Parathyroid adenoma (tissue), 2 donors: Measurements from ENCODE around the gene SLC35E2B.
"Not testable (repeated sequence)": the region's sequence is repeated elsewhere in the genome, so short reads cannot be mapped to it uniquely, and the experiment has no call there.

ENCODE experiments used
- H2AFZ ChIP-seq: fragments of 300-600 bp; sonication (generic); one replicate; pipeline ENCODE4 v1.7.0; 2017; ENCODE audit warnings: antibody characterized with exemption, mild to moderate bottlenecking
- H3K27ac ChIP-seq: fragments of 300-600 bp; sonication (generic); one replicate; pipeline ENCODE4 v1.7.0; 2017
- H3K27me3 ChIP-seq: fragments of 300-600 bp; sonication (generic); one replicate; pipeline ENCODE4 v1.7.0; 2017; ENCODE audit warnings: low read length; ENCODE audit not compliant: control insufficient read depth, insufficient read depth
- H3K36me3 ChIP-seq: fragments of 300-600 bp; sonication (generic); one replicate; pipeline ENCODE4 v1.7.0; 2017; ENCODE audit warnings: low read length; ENCODE audit not compliant: control insufficient read depth, insufficient read depth
- H3K4me1 ChIP-seq: fragments of 300-600 bp; sonication (generic); one replicate; pipeline ENCODE4 v1.7.0; 2017; ENCODE audit warnings: control low read depth
- H3K4me2 ChIP-seq: fragments of 300-600 bp; sonication (generic); one replicate; pipeline ENCODE4 v1.7.0; 2017; ENCODE audit warnings: low read length
- H3K4me3 ChIP-seq: fragments of 300-600 bp; sonication (generic); one replicate; pipeline ENCODE4 v1.7.0; 2017; ENCODE audit warnings: low read depth, low read length
- H3K79me2 ChIP-seq: fragments of 300-600 bp; sonication (generic); one replicate; pipeline ENCODE4 v1.7.0; 2017; ENCODE audit warnings: control low read depth
- H3K9ac ChIP-seq: fragments of 300-600 bp; sonication (generic); one replicate; pipeline ENCODE4 v1.7.0; 2017; ENCODE audit warnings: mild to moderate bottlenecking
- H3K9me3 ChIP-seq: fragments of 300-600 bp; sonication (generic); one replicate; pipeline ENCODE4 v1.7.0; 2017; ENCODE audit warnings: low read length; ENCODE audit not compliant: control insufficient read depth
- TF ChIP-seq, protein P1 (sequence below): fragments of 300-600 bp; sonication (generic); IDR thresholded peaks from one replicate; pipeline ENCODE4 v1.7.0; 2017; ENCODE audit warnings: antibody characterized with exemption, mild to moderate bottlenecking
- donor health status: primary hyperparathyroidism.

The SLC35E2B gene

DNA sequence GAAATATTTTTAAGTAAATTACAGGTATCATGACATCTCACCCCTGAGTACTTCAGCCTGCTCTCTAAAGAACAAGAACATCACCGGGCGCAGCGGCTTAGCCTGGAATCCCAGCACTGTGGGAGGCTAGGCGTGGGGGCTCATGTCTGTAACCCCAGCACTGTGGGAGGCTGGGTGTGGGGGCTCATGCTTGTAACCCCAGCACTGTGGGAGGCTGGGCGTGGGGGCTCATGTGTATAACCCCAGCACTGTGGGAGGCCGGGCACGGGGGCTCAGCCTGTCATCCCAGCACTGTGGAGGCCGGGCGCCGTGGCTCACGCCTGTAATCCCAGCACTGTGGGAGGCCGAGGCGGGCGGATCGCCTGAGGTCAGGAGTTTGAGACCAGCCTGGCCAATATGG is 26.1 kb downstream of the SLC35E2B start:
- no peaks in the 10 kb centered on the region for H3K27me3 ChIP-seq
- no peak overlapping the region for H3K9ac ChIP-seq
- H3K9me3 ChIP-seq = no peaks in the 10 kb centered on the region
- H3K4me3 ChIP-seq = no peak overlapping the region
- H2AFZ ChIP-seq = no peak overlapping the region
- H3K79me2 ChIP-seq = no peaks in the 10 kb centered on the region
- no peak overlapping the region for H3K4me2 ChIP-seq
- no peaks in the 10 kb centered on the region for H3K36me3 ChIP-seq
- H3K27ac ChIP-seq = no peak overlapping the region
- TF ChIP-seq, protein P1, sequence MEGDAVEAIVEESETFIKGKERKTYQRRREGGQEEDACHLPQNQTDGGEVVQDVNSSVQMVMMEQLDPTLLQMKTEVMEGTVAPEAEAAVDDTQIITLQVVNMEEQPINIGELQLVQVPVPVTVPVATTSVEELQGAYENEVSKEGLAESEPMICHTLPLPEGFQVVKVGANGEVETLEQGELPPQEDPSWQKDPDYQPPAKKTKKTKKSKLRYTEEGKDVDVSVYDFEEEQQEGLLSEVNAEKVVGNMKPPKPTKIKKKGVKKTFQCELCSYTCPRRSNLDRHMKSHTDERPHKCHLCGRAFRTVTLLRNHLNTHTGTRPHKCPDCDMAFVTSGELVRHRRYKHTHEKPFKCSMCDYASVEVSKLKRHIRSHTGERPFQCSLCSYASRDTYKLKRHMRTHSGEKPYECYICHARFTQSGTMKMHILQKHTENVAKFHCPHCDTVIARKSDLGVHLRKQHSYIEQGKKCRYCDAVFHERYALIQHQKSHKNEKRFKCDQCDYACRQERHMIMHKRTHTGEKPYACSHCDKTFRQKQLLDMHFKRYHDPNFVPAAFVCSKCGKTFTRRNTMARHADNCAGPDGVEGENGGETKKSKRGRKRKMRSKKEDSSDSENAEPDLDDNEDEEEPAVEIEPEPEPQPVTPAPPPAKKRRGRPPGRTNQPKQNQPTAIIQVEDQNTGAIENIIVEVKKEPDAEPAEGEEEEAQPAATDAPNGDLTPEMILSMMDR = no peak
- no peaks in the 10 kb centered on the region for H3K4me1 ChIP-seq

DNA sequence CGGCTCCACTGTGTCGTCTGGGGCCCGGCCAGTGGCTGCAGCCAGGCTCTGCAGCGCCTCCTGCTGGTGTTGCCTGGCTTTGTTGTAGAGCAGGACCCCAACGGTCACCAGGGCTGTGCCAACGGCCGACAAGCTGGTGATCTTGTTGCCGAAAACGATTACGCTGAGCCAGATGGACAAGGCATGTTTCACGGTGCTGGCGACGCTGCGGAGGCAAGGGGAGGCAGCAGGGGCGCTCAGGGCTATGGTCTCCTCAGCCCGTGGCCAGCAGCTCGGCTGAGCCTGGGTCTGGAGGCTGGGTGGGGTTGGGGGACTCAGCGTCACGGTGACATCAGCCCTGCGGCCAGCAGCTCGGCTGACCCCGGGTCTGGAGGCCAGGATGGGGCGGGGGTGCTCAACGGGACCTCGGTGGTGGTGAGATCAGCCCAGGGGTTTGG is 26.8 kb downstream of the SLC35E2B start:
- Histone ChIP-seq H3K79me2 (no peaks in the 10 kb centered on the region), H3K36me3 (no peaks in the 10 kb centered on the region), H2AFZ (no peak overlapping the region), H3K9ac (no peak overlapping the region), H3K4me3 (no peak overlapping the region), H3K4me2 (no peak overlapping the region), H3K4me1 (no peaks in the 10 kb centered on the region), H3K27ac (no peak overlapping the region), H3K9me3 (no peaks in the 10 kb centered on the region), H3K27me3 (no peaks in the 10 kb centered on the region)
- TF ChIP-seq, protein P1 = no peak

DNA sequence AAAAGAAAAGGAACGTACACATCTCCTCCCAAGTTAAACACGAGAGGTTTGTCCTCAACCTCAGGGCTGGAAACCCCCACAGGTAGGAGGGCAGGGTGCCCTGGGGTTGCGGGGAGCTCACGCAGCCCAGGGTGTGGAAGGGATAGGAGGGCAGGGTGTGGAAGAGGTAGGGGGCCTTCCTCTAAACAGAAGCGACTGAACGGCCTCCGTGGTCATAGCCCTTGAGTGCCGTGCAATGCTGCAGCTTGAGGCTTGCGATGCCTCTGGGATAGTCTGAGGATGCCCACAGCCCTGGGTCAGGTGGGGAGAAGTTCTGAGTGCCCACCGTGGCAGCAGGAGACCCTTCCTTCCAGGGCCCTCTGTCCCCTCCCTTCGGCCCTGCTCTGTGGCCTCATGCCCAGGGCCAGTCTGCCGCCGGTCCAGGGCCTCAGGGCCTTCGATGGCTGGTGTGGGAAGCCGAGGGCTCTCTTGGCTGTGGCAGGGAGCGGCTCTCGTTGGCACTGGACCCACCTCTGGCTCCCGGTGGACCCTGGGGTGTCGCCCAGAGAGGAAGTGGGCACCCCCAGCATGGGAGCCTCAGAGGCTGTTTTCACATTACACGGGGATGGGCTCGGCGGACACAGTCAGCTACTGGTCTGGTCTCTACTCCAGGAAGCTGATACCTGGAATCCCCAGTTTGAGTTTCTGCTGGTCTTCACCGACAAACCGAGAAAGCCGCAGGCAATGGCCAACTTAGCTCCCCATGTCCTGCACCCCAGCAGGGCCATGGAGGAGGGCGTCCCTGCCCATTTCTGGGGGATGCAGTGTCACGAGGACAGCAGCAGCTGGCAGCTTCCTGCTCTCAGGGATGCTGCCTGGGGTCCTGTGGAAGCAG is 27.4 kb downstream of the SLC35E2B start:
- H3K79me2 ChIP-seq = no peaks in the 10 kb centered on the region
- H3K36me3 ChIP-seq = no peaks in the 10 kb centered on the region
- no peaks in the 10 kb centered on the region for H3K4me1 ChIP-seq
- no peak overlapping the region for H3K9ac ChIP-seq
- H3K4me3 ChIP-seq = no peak overlapping the region
- H2AFZ ChIP-seq = no peak overlapping the region
- H3K27ac ChIP-seq = no peak overlapping the region
- no peaks in the 10 kb centered on the region for H3K27me3 ChIP-seq
- TF ChIP-seq, protein P1 = no peak
- no peak overlapping the region for H3K4me2 ChIP-seq
- H3K9me3 ChIP-seq = no peaks in the 10 kb centered on the region

DNA sequence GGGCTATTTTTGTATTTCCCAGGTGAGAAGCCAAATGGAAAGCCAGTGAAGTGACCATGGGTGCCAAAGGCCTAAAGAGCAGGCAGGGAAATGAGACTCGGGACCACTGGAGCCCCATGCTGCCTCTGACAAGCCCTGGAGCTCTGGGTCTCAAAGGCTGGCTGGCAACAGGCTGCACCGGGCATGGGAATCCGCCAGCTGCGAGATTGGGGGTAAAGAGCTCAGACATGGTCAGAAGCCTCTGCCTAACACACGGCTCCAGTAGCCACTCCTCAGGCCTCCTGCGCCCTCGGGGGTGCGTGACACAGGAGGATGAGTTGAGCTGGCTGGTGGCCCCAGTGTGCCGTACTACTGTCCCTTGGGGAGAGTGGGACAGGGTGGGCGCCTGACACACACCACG is 28.3 kb downstream of the SLC35E2B start:
- not testable (repeated sequence) for H3K4me1 ChIP-seq, H2AFZ ChIP-seq, H3K9me3 ChIP-seq, H3K27ac ChIP-seq, H3K27me3 ChIP-seq, H3K4me3 ChIP-seq, H3K79me2 ChIP-seq, H3K4me2 ChIP-seq, H3K9ac ChIP-seq, H3K36me3 ChIP-seq

DNA sequence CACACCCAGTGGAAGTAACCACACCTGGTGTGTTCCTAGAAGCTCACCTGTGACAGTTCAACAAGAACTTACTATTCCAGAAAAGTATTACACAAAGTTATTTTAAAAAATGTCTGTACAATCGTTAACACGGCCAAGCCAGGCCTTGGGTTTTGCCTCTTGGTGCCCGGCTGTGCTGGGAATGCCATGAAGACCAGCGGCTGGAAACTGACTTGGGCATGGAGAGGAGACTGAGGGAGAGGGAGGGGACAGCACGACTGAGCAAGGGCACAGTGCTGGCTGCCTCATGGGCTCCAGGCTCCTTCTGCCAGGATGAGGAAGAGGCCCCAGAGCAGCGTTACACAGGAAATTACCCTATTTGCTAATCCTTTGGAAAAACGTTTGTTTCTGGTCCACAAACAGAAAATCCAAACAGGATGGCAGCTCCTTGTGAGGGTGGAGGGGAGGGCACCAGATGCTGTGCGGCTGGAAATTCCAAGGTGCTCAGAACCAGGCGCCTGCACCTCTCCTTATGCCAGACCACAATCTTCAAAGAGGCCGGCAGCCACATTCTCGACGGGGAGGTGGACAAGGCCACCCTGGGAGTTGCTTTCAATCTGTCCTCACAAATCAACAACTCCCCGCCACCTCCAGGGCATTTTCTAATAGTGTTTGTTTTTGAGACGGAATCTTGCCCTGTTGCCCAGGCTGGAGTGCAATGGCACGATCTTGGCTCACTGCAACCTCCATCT is 29.6 kb downstream of the SLC35E2B start:
- not testable (repeated sequence) for H3K36me3 ChIP-seq, H3K4me1 ChIP-seq, H3K27ac ChIP-seq, H3K9me3 ChIP-seq, H3K9ac ChIP-seq, H3K4me3 ChIP-seq, H3K27me3 ChIP-seq, H3K4me2 ChIP-seq, H3K79me2 ChIP-seq, H2AFZ ChIP-seq

DNA sequence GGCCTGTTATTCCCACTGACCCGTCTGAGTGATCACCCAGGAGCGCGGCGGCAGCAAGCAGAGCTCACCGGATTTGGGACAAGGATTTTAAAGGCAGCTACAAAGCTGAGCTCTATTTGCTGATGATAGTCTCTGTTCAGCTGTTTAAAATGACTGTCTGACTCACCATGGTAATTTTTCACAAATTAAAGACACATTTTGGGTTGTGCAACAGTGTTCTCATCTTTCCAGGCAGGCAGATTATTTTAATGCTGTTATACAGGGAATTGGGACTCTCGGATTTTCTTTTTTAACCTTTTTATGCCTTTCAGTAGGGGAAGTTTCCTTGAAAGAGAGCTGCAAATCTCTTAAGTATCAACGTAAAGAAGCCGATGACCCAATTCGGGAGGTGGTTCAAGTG is 30.2 kb downstream of the SLC35E2B start:
- H3K4me3 ChIP-seq, H3K9me3 ChIP-seq, H2AFZ ChIP-seq, H3K79me2 ChIP-seq, H3K36me3 ChIP-seq, H3K4me1 ChIP-seq, H3K27me3 ChIP-seq, H3K4me2 ChIP-seq, H3K9ac ChIP-seq, H3K27ac ChIP-seq: not testable (repeated sequence)
